KMS-11 (cell line): ENCODE data around the gene PHF24.
A peak's percentile ranks its signal among the peaks of the same experiment; 100 is the strongest.

Source experiments
- H2AFZ ChIP-seq: fragments of 200-600 bp; sonication (generic); 2 replicates; pipeline ENCODE4 v1.6.1; 2016; ENCODE audit warnings: antibody characterized with exemption, mixed run types, low read depth
- H3K27ac ChIP-seq: fragments of 200-600 bp; sonication (generic); 2 replicates; pipeline ENCODE4 v1.6.1; 2016; ENCODE audit warnings: mild to moderate bottlenecking, mixed run types
- H3K27me3 ChIP-seq: fragments of 200-600 bp; sonication (generic); 2 replicates; pipeline ENCODE4 v1.6.1; 2017; ENCODE audit warnings: mild to moderate bottlenecking, low read depth, mixed run types, moderate library complexity; ENCODE audit not compliant: insufficient read depth
- H3K36me3 ChIP-seq: fragments of 200-600 bp; sonication (generic); 2 replicates; pipeline ENCODE4 v1.6.1; 2017; ENCODE audit warnings: mild to moderate bottlenecking, mixed run types; ENCODE audit not compliant: insufficient read depth
- H3K4me1 ChIP-seq: fragments of 200-600 bp; sonication (generic); 2 replicates; pipeline ENCODE4 v1.6.1; 2016; ENCODE audit warnings: mild to moderate bottlenecking, low read depth, mixed run types; ENCODE audit not compliant: poor library complexity, severe bottlenecking
- H3K4me2 ChIP-seq: fragments of 200-600 bp; sonication (generic); 2 replicates; pipeline ENCODE4 v1.7.0; 2016; ENCODE audit warnings: mild to moderate bottlenecking, mixed run types
- H3K4me3 ChIP-seq: fragments of 200-600 bp; sonication (generic); IDR thresholded peaks from 2 replicates; pipeline ENCODE4 v1.6.1; 2017; ENCODE audit warnings: low read depth, low read length, mixed read lengths; ENCODE audit not compliant: insufficient read depth
- H3K79me2 ChIP-seq: fragments of 200-600 bp; sonication (generic); 2 replicates; pipeline ENCODE4 v1.6.1; 2016; ENCODE audit warnings: low read depth, mixed run types; ENCODE audit not compliant: insufficient read depth
- H3K9ac ChIP-seq: fragments of 200-600 bp; sonication (generic); 2 replicates; pipeline ENCODE4 v1.6.1; 2016; ENCODE audit warnings: mild to moderate bottlenecking, mixed run types
- H4K20me1 ChIP-seq: fragments of 200-600 bp; sonication (generic); 2 replicates; pipeline ENCODE4 v1.6.1; 2016; ENCODE audit warnings: mild to moderate bottlenecking, mixed run types; ENCODE audit not compliant: insufficient read depth
- CTCF ChIP-seq: fragments of 200-600 bp; sonication (generic); conservative IDR thresholded peaks from 2 replicates; pipeline ENCODE4 v1.6.1; 2017; ENCODE audit warnings: low read depth, mild to moderate bottlenecking, antibody characterized with exemption, low read length, moderate library complexity, mixed read lengths

The PHF24 gene

GRCh38 chr9:34991607-34992375 is 33.7 kb downstream of the PHF24 start:
- no peaks in the 10 kb centered on the region for H3K4me1 ChIP-seq
- no peaks in the 10 kb centered on the region for H3K27me3 ChIP-seq
- H3K9ac ChIP-seq = no peak overlapping the region
- H3K36me3 ChIP-seq = no peaks in the 10 kb centered on the region
- H3K4me3 ChIP-seq = no peak overlapping the region
- H2AFZ ChIP-seq = no peak overlapping the region
- H3K27ac ChIP-seq = no peak overlapping the region
- no peaks in the 10 kb centered on the region for H3K79me2 ChIP-seq
- no peak overlapping the region for H3K4me2 ChIP-seq
- TF ChIP-seq CTCF = no peak
- no peaks in the 10 kb centered on the region for H4K20me1 ChIP-seq

- Histone ChIP-seq H3K79me2 (no peaks in the 10 kb centered on the region), H3K4me2 (no peak overlapping the region), H3K36me3 (no peaks in the 10 kb centered on the region), H2AFZ (no peak overlapping the region), H3K4me3 (no peak overlapping the region), H3K27me3 (no peaks in the 10 kb centered on the region), H3K4me1 (no peaks in the 10 kb centered on the region), H3K9ac (no peak overlapping the region), H3K27ac (no peak overlapping the region), H4K20me1 (no peaks in the 10 kb centered on the region)
- TF ChIP-seq CTCF = no peak
Measured at GRCh38 chr9:34992376-34992951, 34.4 kb downstream of the PHF24 start.

- H3K27ac ChIP-seq = no peak overlapping the region
- no peak overlapping the region for H3K4me3 ChIP-seq
- no peaks in the 10 kb centered on the region for H4K20me1 ChIP-seq
- TF ChIP-seq CTCF = no peak
- no peaks in the 10 kb centered on the region for H3K27me3 ChIP-seq
- no peaks in the 10 kb centered on the region for H3K36me3 ChIP-seq
- H3K79me2 ChIP-seq = no peaks in the 10 kb centered on the region
- no peaks in the 10 kb centered on the region for H3K4me1 ChIP-seq
- no peak overlapping the region for H3K4me2 ChIP-seq
- no peak overlapping the region for H3K9ac ChIP-seq
- H2AFZ ChIP-seq = no peak overlapping the region
Measured at GRCh38 chr9:34993502-34994259, 35.6 kb downstream of the PHF24 start.

GRCh38 chr9:34994260-34994899 is 36.3 kb downstream of the PHF24 start:
- TF ChIP-seq CTCF = peak; percentile 81
- no peak overlapping the region for H3K4me3 ChIP-seq
- no peaks in the 10 kb centered on the region for H4K20me1 ChIP-seq
- no peak overlapping the region for H3K27ac ChIP-seq
- H3K4me1 ChIP-seq = no peaks in the 10 kb centered on the region
- no peak overlapping the region for H2AFZ ChIP-seq
- no peak overlapping the region for H3K9ac ChIP-seq
- no peaks in the 10 kb centered on the region for H3K79me2 ChIP-seq
- no peaks in the 10 kb centered on the region for H3K27me3 ChIP-seq
- H3K36me3 ChIP-seq = no peaks in the 10 kb centered on the region
- H3K4me2 ChIP-seq = no peak overlapping the region
